ENCODE results near the gene SLC30A4. TPM values are rescaled to one million over a fixed set of nuclear protein-coding genes. Genes with fewer than 3 reads are reported as not detected.

Gene SLC30A4
- total RNA-seq, 1 donor from 2014 or later = 0.34 TPM

DNA sequence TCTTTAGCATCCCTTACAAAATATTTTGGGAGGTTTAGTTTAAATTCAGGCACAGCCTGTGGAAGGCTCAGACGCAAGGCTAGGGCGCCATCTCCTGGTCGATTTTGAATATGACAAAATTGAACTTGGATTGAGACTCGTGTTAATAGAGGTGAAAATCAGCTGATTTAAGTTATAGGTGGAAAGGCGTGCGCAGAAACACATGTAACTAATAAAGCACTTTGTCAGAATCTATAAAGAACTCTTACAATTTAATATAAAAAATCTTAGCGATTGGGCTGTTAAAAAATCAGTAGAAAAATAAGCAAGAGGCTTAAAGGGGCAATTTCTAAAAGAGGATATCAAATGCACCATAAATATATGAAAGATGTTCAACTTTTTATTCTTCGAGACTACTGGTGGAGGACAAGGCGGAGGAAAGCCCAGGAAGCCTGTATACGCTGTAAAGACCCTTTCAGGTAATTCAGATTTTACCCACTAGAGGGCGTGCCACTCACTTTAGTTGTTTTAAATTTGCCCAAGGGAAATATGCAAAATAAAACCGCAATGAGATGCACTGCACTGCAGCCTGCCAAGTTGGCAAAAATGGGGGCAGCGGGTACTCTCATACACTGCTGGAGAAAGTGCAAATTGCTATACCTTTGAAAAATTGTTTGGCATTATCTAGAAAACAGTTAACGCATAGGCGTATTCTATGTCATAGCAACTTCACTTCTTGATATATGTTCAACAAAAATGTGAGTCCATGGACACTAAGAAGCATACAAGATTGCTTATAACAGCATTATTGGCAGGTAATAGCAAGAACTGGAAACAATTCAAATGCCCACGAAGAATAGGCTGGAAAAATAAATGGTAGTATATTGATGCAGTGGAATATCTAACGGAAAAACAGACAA lies 64.7 kb downstream of the SLC30A4 start:
- TF ChIP-seq, protein P1, sequence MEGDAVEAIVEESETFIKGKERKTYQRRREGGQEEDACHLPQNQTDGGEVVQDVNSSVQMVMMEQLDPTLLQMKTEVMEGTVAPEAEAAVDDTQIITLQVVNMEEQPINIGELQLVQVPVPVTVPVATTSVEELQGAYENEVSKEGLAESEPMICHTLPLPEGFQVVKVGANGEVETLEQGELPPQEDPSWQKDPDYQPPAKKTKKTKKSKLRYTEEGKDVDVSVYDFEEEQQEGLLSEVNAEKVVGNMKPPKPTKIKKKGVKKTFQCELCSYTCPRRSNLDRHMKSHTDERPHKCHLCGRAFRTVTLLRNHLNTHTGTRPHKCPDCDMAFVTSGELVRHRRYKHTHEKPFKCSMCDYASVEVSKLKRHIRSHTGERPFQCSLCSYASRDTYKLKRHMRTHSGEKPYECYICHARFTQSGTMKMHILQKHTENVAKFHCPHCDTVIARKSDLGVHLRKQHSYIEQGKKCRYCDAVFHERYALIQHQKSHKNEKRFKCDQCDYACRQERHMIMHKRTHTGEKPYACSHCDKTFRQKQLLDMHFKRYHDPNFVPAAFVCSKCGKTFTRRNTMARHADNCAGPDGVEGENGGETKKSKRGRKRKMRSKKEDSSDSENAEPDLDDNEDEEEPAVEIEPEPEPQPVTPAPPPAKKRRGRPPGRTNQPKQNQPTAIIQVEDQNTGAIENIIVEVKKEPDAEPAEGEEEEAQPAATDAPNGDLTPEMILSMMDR (IDR thresholded peaks at IDR 0.05; ENCODE audit: partially characterized antibody, unreplicated experiment) = peak; percentile 90
- Mint-ChIP-seq H3K27me3 (ENCODE audit: unreplicated experiment) (peaks cover 7% of the 10 kb centered on the region), H3K27ac (ENCODE audit: unreplicated experiment) (peak overlapping the region; percentile 62), H3K9me3 (ENCODE audit: unreplicated experiment) (peaks cover 2% of the 10 kb centered on the region), H3K4me3 (ENCODE audit: unreplicated experiment) (peak overlapping the region; percentile 71), H3K36me3 (ENCODE audit: unreplicated experiment) (no peaks in the 10 kb centered on the region), H3K4me1 (ENCODE audit: low read depth, unreplicated experiment) (peaks cover 11% of the 10 kb centered on the region)
- peak; percentile 58 for DNase-seq

DNA sequence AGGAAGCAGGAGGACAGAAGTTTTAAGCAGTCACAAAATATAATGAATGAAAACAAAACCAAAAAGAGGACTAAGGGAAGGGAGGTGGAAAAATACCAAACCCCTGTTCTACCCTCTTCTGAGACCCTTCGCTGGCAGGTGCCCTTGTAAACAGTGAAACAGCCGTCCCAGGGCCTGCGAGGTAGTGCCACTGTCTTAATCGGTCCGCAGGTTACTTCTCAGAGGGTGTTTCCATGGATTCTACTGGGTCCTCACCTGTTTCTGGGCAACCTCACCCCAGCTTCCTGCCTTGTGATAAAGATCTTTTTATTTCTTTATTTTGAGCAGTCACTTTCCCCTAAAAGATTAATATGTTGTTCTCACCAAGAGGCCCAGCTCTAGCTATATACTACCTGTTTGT lies 65.3 kb downstream of the SLC30A4 start:
- peaks cover 7% of the 10 kb centered on the region for H3K27me3 Mint-ChIP-seq (ENCODE audit: unreplicated experiment)
- DNase-seq = no peak
- no peak overlapping the region for H3K4me3 Mint-ChIP-seq (ENCODE audit: unreplicated experiment)
- no peaks in the 10 kb centered on the region for H3K36me3 Mint-ChIP-seq (ENCODE audit: unreplicated experiment)
- peaks cover 11% of the 10 kb centered on the region for H3K4me1 Mint-ChIP-seq (ENCODE audit: low read depth, unreplicated experiment)
- peaks cover 2% of the 10 kb centered on the region for H3K9me3 Mint-ChIP-seq (ENCODE audit: unreplicated experiment)
- H3K27ac Mint-ChIP-seq (ENCODE audit: unreplicated experiment) = no peak overlapping the region
- TF ChIP-seq, protein P1 (IDR thresholded peaks at IDR 0.05; ENCODE audit: partially characterized antibody, unreplicated experiment) = no peak

DNA sequence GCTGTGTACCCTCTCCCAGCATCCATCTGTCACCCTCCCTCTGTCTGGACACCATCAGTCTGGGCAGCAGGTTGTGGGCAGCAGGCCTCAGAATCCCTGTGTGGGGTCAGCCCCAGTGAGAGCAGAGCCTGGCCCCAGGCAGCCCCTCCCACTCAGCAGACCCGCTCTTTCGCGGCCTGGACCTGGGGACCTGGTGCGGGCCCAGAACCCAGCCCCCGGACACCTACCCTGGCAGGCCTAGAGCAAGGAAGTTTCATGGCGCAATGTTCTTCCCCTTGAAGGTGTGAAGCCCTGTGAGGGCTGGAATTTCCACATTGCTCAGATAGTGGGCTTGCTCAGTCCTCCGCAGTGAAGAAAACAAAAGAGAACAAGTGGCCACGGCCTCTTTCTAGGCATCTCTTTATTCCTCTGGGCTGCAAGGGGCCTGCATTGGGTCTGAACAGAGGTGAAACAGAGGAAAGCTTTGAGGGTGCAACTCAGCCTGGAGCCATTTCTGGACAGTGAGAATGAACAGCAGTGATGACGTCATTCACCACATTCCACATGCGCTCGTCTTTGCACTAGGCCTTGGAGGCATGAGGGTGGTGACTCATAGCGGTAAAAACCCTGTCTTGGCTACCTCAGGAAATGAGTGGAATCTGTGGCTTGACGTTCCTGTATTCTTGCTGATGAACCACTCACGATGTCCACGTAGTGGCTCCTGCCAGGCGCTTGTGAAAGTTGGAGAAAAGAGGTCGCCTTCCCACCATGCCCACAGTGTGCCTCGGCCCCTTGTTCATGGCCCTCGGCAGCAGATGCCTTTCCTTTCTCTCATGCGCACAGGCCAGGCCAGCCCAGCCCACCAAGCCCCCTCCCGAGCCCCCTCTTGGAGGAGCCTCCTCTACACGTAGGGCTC lies 66.1 kb downstream of the SLC30A4 start:
- TF ChIP-seq, protein P1 (IDR thresholded peaks at IDR 0.05; ENCODE audit: partially characterized antibody, unreplicated experiment) = no peak
- Mint-ChIP-seq H3K27me3 (ENCODE audit: unreplicated experiment) (peaks cover 7% of the 10 kb centered on the region), H3K4me1 (ENCODE audit: low read depth, unreplicated experiment) (peaks cover 11% of the 10 kb centered on the region), H3K4me3 (ENCODE audit: unreplicated experiment) (no peak overlapping the region), H3K9me3 (ENCODE audit: unreplicated experiment) (peaks cover 2% of the 10 kb centered on the region), H3K27ac (ENCODE audit: unreplicated experiment) (no peak overlapping the region), H3K36me3 (ENCODE audit: unreplicated experiment) (no peaks in the 10 kb centered on the region)
- peak; percentile 32 for DNase-seq

DNA sequence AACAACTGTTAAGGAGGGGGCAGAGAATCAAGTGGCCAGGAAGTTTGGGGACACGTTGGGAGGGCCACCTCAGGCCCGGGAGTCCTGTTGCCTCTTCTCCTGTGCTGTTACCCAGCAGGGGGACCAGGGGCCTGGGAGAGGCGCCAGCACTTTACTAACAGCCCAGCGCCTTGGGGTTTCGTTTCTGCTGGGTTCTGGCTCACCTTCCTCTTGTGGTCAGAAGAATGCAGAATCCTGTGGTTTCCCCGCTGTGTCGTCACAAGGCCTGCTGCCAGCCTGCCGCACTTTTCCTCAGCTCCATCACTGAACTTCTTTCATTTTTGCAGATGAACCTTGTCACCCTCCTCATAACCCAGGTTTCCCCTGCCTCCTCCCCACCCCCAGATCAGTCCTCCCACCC lies 67.7 kb downstream of the SLC30A4 start:
- Mint-ChIP-seq H3K27me3 (ENCODE audit: unreplicated experiment) (peaks cover 2% of the 10 kb centered on the region), H3K9me3 (ENCODE audit: unreplicated experiment) (peaks cover 1% of the 10 kb centered on the region)
- no peak for DNase-seq

More for the DNA sequence above, 67.7 kb downstream of the SLC30A4 start:
- no peak overlapping the region for H3K4me3 Mint-ChIP-seq (ENCODE audit: unreplicated experiment)
- H3K4me1 Mint-ChIP-seq (ENCODE audit: low read depth, unreplicated experiment) = peaks cover 11% of the 10 kb centered on the region
- TF ChIP-seq, protein P1 (IDR thresholded peaks at IDR 0.05; ENCODE audit: partially characterized antibody, unreplicated experiment) = no peak
- H3K36me3 Mint-ChIP-seq (ENCODE audit: unreplicated experiment) = peaks cover 4% of the 10 kb centered on the region
- H3K27ac Mint-ChIP-seq (ENCODE audit: unreplicated experiment) = no peak overlapping the region
